Measurements from ENCODE around the gene MCF2L.
"Not testable (repeated sequence)": the region's sequence is repeated elsewhere in the genome, so short reads cannot be mapped to it uniquely, and the experiment has no call there.

The MCF2L gene

GRCh38 chr13:112968910-112969691, at the start of gene MCF2L:
TSS of gene MCF2L (plus strand) at chr13:112969214. CDS start at chr13:112969380, 166 bp downstream.
- DNase-seq, result peak in 1 of 2 donors; percentile 40

- no peak for DNase-seq
Observed at GRCh38 chr13:112923962-112924361, 45.1 kb upstream of the MCF2L start.

GRCh38 chr13:112924365-112924764, 44.6 kb upstream of the MCF2L start:
- DNase-seq, result no peak

GRCh38 chr13:112926003-112926402, 43.0 kb upstream of the MCF2L start:
- DNase-seq, result no peak

GRCh38 chr13:112926993-112927392, 42.0 kb upstream of the MCF2L start:
- DNase-seq, result no peak

GRCh38 chr13:112928020-112928971, 40.7 kb upstream of the MCF2L start:
- no peak for DNase-seq

GRCh38 chr13:112928972-112929782, 39.8 kb upstream of the MCF2L start:
- no peak for DNase-seq

GRCh38 chr13:112929783-112930055, 39.3 kb upstream of the MCF2L start:
- DNase-seq, result no peak

GRCh38 chr13:112930192-112930591, 38.8 kb upstream of the MCF2L start:
- DNase-seq, result no peak

GRCh38 chr13:112931028-112931934, 37.7 kb upstream of the MCF2L start:
- no peak for DNase-seq

- no peak for DNase-seq
Observed at GRCh38 chr13:112932971-112933370, 36.0 kb upstream of the MCF2L start.

GRCh38 chr13:112933649-112934048, 35.4 kb upstream of the MCF2L start:
- no peak for DNase-seq

GRCh38 chr13:112934078-112934477, 34.9 kb upstream of the MCF2L start:
- DNase-seq, result no peak

GRCh38 chr13:112938680-112939079, 30.3 kb upstream of the MCF2L start:
- DNase-seq, result no peak

GRCh38 chr13:112940236-112940635, 28.8 kb upstream of the MCF2L start:
- no peak for DNase-seq

GRCh38 chr13:112941349-112941748, 27.7 kb upstream of the MCF2L start:
- DNase-seq, result no peak

- not testable (repeated sequence) for DNase-seq
Observed at GRCh38 chr13:112941765-112942164, 27.2 kb upstream of the MCF2L start.

- peak; percentile 56 to 80 for DNase-seq
Observed at GRCh38 chr13:112942689-112943308, 26.2 kb upstream of the MCF2L start.

GRCh38 chr13:112943309-112944125, 25.5 kb upstream of the MCF2L start:
- DNase-seq, result peak in 1 of 2 donors; percentile 7

- DNase-seq, result no peak
Observed at GRCh38 chr13:112947796-112948195, 21.2 kb upstream of the MCF2L start.

Measured in bone marrow (tissue), 2 donors.